Stomach smooth muscle (tissue), 2 donors: Measurements from ENCODE around the gene MON2.

ENCODE experiments used
- H3K27ac ChIP-seq: one replicate; pipeline ENCODE4 v1.7.0; 2013; ENCODE audit warnings: mild to moderate bottlenecking, low read length, inconsistent platforms
- H3K27me3 ChIP-seq, 2 donors: one replicate each; pipeline ENCODE4 v1.7.0; 2013; ENCODE audit warnings: low read length in 2 of 2; ENCODE audit not compliant: insufficient read depth in 2 of 2, control insufficient read depth in 1 of 2
- H3K36me3 ChIP-seq, 2 donors: one replicate each; pipeline ENCODE4 v1.7.0; 2013; ENCODE audit warnings: low read length in 2 of 2; ENCODE audit not compliant: control insufficient read depth in 2 of 2, insufficient read depth in 2 of 2
- H3K4me1 ChIP-seq: one replicate; pipeline ENCODE4 v1.7.0; 2013; ENCODE audit warnings: low read length; ENCODE audit not compliant: control insufficient read depth, insufficient read depth
- H3K4me3 ChIP-seq, 2 donors: one replicate each; pipeline ENCODE4 v1.7.0; 2013; ENCODE audit warnings: low read length in 2 of 2
- H3K9ac ChIP-seq, 2 donors: one replicate each; pipeline ENCODE4 v1.7.0; 2013; ENCODE audit warnings: low read length in 2 of 2, mild to moderate bottlenecking in 1 of 2
- H3K9me3 ChIP-seq, 2 donors: one replicate each; pipeline ENCODE4 v1.7.0; 2013; ENCODE audit warnings: low read length in 2 of 2; ENCODE audit not compliant: control insufficient read depth in 2 of 2
- donor health status: healthy.
- donor health status: Pancreatic carcinoma.

Gene MON2

DNA sequence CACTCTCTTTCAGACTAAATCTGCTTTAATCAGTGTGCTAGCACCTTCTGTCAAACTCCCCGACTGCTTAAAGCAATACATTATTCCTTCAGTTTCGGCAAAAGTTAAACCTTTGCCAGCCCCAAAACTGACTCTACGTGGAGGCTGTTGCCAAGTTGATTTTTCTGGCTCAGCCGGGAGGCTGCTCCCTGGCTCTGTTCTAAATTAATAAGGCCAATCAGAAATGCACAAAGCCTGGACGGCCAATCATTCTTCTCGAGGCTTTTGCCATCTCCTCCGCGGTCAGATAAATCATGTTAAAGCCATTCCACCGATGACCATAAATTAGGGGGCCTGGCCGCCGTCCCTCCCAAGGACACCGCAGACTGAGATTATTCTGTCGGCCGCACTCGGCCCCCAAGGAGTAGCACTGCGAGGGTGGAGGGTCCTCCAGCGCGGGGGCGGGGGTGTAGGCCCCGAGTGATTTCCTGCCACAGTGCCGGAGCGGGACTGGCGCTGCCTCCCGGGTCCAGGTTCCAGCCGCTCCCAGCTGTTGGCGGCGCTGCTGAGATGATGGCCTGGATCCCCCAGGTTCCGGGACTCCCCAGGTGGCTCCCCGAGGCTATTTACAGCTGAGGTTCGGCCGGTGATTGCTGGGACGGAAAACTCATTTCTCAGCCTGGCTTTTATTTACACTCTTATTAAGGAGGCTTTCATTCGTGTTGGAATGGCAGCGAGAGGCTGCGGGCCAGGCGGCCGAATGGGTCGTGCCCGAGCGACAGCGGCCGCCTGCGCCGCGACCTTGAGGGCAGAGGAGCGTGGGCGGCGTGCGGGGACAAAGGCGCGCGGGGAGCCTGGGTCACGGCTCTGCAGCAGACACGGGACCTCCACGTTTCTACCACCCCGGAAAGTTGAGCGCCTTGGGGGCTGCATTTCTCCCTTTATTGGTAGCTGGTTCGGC is 165.1 kb downstream of the MON2 start:
- Histone ChIP-seq H3K36me3 (no peaks in the 10 kb centered on the region), H3K4me3 (peak overlapping the region; percentile 65 to 82), H3K27ac (peak overlapping the region; percentile 55), H3K27me3 (no peaks in the 10 kb centered on the region), H3K4me1 (peaks cover 15% of the 10 kb centered on the region), H3K9ac (peak overlapping the region; percentile 55 to 61), H3K9me3 (no peaks in the 10 kb centered on the region)

DNA sequence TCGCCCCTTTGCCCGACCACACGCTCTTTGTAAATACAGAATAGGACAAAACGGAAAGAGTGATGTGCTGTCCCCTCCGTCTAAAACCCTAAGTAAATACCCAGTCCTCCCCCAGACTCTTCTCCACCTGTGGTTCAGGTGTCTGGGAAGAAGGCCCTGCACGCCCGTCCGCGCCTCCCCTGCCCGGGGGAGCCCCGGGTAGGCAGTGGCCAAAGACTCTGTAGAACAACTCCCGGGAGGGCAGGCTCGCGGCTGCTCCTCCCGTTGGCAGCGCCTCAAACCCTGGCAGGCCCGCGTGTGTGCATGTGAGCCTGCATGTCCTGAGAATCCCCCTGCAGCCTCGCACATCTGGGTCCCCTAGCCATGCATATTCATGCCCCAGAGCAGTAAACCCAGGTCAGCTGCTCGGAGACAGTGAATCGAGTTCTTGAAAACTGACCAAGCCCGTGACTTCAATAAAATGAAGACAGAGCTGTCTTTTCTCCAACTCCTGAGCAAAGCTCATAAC is 165.8 kb downstream of the MON2 start:
- H3K4me3 ChIP-seq = peak overlapping the region; percentile 65 to 82
- H3K9me3 ChIP-seq = no peaks in the 10 kb centered on the region
- H3K4me1 ChIP-seq = peaks cover 15% of the 10 kb centered on the region
- peak overlapping the region in 1 of 2 donors; percentile 61 for H3K9ac ChIP-seq
- no peaks in the 10 kb centered on the region for H3K27me3 ChIP-seq
- H3K36me3 ChIP-seq = no peaks in the 10 kb centered on the region
- peak overlapping the region; percentile 55 for H3K27ac ChIP-seq

DNA sequence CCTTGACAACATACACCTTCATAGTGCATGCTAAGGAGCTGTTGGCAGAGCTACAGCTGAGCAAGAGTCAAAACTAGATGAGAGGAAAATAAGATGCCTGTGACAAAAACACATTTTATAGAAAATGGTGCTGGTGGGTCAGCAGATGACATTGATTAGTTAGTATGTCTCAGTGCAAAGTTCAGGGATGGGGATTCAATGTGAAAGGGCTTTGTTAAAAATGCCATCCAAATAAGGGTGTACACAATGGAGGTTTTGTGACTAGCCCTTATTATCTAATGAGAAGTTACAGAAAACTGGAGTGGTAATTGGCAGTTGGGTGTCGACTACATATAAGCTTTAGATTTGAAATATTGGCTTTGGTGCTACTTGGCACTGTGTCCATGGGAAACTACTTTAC is 169.0 kb downstream of the MON2 start:
- H3K27me3 ChIP-seq = no peaks in the 10 kb centered on the region

DNA sequence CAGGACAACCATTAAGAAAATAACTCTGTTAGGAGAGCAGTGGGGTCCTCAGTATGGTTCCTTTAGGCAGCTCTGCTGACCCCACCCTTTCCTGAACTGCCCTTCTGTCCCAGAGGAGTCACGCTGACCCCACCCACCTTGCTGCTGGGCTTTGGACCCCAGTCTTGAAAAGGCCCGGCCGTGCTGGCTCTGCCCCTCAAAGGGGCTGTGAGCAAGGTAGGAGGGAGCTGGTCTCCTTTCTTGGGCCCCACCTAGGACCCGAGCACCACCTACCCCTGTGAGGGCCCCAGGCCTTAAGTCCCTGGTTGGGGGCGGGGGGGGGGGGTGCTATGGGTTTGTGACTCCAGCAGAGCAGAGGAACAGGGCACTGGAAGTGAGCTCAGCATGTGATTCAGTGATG is 171.1 kb downstream of the MON2 start:
- Histone ChIP-seq H3K27me3 (no peaks in the 10 kb centered on the region), H3K4me3 (no peak overlapping the region), H3K36me3 (no peaks in the 10 kb centered on the region), H3K4me1 (peaks cover 3% of the 10 kb centered on the region), H3K27ac (no peak overlapping the region), H3K9ac (no peak overlapping the region), H3K9me3 (no peaks in the 10 kb centered on the region)

More for the DNA sequence above, 169.0 kb downstream of the MON2 start:
- H3K9me3 ChIP-seq = no peaks in the 10 kb centered on the region
- H3K36me3 ChIP-seq = no peaks in the 10 kb centered on the region
- no peak overlapping the region for H3K4me3 ChIP-seq
- H3K27ac ChIP-seq = no peak overlapping the region
- no peak overlapping the region for H3K9ac ChIP-seq
- peaks cover 15% of the 10 kb centered on the region for H3K4me1 ChIP-seq

DNA sequence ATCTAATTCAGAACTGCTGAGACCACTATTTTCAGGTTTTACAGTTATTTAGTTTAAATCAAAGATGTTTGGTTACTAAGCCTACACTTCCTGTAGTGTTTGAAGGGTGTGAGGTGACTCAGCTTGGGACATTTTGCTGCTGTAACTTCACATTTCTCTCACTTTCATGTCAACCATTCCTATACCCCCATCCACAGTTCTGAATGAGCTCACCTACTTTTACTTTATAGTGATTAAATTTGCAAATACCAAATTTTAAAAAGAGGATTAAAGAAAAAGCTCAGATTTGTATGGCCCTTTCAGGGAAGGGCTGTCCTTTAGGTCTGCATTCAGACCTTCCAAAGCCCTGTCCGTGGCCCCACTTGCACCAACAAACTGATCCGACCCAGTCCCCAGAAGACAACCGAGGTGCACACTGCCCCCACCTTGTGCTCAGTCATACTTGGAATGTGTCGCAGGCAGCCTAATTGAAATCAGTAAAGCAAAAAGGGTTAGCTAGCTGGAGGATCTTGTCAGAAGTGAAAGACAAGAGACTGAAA is 174.4 kb downstream of the MON2 start:
- H3K36me3 ChIP-seq = no peaks in the 10 kb centered on the region
- H3K9ac ChIP-seq = no peak overlapping the region
- H3K27me3 ChIP-seq = no peaks in the 10 kb centered on the region
- H3K4me3 ChIP-seq = no peak overlapping the region
- no peak overlapping the region for H3K27ac ChIP-seq
- no peaks in the 10 kb centered on the region for H3K4me1 ChIP-seq
- no peaks in the 10 kb centered on the region for H3K9me3 ChIP-seq

DNA sequence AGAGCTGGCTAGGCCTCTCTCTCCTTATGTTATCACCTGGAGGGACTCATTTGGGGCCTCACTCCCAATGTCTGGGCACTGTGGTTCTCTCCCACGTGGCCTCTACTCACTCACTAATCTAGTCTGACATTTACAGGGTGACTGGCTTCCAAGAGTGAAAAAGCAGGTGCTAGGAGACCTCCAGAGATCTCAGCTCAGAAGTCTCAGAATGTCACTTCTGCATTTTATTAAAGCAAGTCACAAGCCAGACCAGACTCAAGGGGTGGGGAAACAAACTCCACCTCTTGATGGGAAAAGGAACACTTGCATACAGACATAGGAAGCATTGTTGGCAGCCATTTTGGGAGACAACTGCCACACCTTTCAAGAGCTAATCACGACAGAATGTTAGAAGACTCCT is 175.9 kb downstream of the MON2 start:
- H3K36me3 ChIP-seq = no peaks in the 10 kb centered on the region
- H3K27ac ChIP-seq = no peak overlapping the region
- H3K27me3 ChIP-seq = no peaks in the 10 kb centered on the region
- H3K9ac ChIP-seq = no peak overlapping the region
- H3K4me1 ChIP-seq = no peaks in the 10 kb centered on the region
- H3K4me3 ChIP-seq = no peak overlapping the region
- H3K9me3 ChIP-seq = no peaks in the 10 kb centered on the region

DNA sequence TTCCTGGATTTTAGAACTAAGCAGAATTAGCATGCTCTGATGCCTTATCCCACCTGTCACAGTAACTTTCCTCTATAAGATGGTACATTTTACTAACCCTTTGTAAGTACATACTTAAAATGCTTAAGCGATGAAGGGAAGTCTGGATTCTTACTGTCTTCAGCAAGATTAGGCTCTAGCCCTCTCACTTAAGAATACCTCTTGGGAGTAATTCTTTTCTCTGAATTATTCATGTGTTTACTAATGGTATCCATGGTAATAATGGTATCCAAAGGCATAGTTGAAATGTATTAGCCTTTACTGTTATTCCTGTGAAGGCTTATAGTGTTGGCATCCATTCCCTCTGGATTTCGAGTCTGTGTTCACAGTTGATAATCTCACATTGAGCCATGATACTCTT is 176.9 kb downstream of the MON2 start:
- H3K4me1 ChIP-seq = no peaks in the 10 kb centered on the region
- H3K9me3 ChIP-seq = no peaks in the 10 kb centered on the region
- no peak overlapping the region for H3K9ac ChIP-seq
- H3K27me3 ChIP-seq = no peaks in the 10 kb centered on the region
- H3K4me3 ChIP-seq = no peak overlapping the region
- H3K36me3 ChIP-seq = no peaks in the 10 kb centered on the region
- no peak overlapping the region for H3K27ac ChIP-seq

DNA sequence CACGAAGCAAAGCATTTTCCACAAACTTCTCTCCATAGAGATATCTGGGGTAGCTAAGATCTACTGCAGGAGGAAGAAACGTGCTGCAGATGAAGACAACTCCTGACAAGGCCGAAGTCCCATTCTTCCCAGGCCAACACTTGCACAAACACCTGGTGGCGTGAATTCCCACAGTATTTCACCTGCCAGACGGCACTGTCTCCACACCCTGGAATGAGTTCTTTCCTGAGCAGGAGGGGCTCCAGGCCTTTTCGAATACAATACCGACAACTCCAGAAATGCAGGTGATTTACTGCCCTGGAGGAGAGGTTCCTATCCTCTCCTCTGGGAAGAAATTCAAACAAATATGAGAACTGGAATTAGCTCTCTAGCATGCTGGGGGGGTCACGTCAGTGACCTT is 179.9 kb downstream of the MON2 start:
- H3K36me3 ChIP-seq = no peaks in the 10 kb centered on the region
- H3K4me1 ChIP-seq = no peaks in the 10 kb centered on the region
- no peak overlapping the region for H3K4me3 ChIP-seq
- H3K27ac ChIP-seq = no peak overlapping the region
- H3K27me3 ChIP-seq = no peaks in the 10 kb centered on the region
- no peak overlapping the region for H3K9ac ChIP-seq
- H3K9me3 ChIP-seq = no peaks in the 10 kb centered on the region

DNA sequence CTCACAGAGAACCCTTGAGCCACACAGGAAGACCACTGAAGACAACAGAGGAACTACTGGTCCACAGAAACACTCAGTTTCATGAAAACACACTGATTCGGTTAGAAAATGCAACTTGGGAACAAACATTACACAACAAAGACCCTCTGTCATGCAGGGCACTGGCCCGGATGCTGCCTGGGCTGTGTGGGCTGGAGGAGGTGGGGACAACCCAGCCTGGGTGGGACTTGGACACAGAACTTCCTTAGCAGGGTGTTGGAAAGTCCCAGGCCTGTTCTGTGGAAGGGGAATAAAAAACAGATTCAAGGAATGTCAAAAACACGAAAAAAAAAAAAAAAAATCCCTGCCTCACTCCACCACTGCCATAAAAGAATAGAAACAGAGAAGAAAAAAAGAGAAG is 181.0 kb downstream of the MON2 start:
- no peaks in the 10 kb centered on the region for H3K27me3 ChIP-seq
- no peaks in the 10 kb centered on the region for H3K36me3 ChIP-seq
- no peak overlapping the region for H3K9ac ChIP-seq
- H3K4me1 ChIP-seq = no peaks in the 10 kb centered on the region
- H3K27ac ChIP-seq = peak overlapping the region; percentile 31
- H3K9me3 ChIP-seq = no peaks in the 10 kb centered on the region
- H3K4me3 ChIP-seq = no peak overlapping the region

DNA sequence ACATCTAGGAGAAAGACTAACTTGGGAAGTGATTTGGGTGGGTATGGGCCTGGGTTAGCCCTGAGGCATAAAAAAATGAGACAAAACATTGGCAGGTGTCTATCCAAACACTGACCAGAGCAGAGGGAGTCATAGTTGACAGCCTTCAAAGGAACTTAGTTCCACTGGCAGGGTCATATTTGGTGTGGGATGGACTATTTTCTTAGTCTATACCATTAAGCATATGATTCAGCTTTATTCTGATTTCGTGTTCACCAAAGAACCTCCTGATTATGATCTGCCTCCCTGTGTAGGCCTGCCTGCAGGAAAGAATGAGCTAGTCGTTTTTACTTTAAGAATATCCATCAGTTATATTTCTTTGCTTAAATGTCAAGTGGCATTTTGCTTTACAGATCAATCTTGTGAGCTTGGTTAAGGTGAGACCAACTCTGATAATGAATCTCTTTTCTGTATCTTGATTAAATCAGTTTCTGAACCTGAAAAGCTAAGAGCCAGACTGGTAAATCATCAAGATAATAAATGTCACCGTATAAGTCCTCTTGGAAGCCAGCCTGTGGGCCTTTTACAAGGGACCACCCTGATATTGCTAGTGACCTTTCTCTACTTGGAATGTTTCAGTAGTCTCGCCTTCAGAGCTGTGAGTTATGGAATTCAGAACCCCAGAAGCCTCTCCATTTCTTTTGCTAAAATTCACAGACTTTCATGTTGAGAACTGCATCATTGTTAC is 182.9 kb downstream of the MON2 start:
- no peaks in the 10 kb centered on the region for H3K4me1 ChIP-seq
- H3K9me3 ChIP-seq = no peaks in the 10 kb centered on the region
- no peaks in the 10 kb centered on the region for H3K36me3 ChIP-seq
- H3K27ac ChIP-seq = no peak overlapping the region
- H3K4me3 ChIP-seq = no peak overlapping the region
- no peaks in the 10 kb centered on the region for H3K27me3 ChIP-seq
- no peak overlapping the region for H3K9ac ChIP-seq
